SU-DHL-6 (cell line): ENCODE data around the gene LRRTM4.

ENCODE experiments used
- H2AFZ ChIP-seq: fragments of 200-600 bp; sonication (generic); 2 replicates; pipeline ENCODE4 v1.6.1; 2014; ENCODE audit warnings: low read depth, mild to moderate bottlenecking, moderate library complexity, mixed read lengths, antibody characterized with exemption, low read length; ENCODE audit not compliant: severe bottlenecking
- H3F3A ChIP-seq: fragments of 200-600 bp; shearing (Covaris generic); 2 replicates; pipeline ENCODE4 v1.6.0; 2016; ENCODE audit warnings: antibody characterized with exemption, mild to moderate bottlenecking; ENCODE audit not compliant: insufficient read depth
- H3K27ac ChIP-seq: fragments of 200-600 bp; sonication (generic); 2 replicates; pipeline ENCODE4 v1.5.1; 2016; ENCODE audit warnings: low read depth, mild to moderate bottlenecking, low read length, moderate library complexity, mixed read lengths
- H3K27me3 ChIP-seq: fragments of 200-600 bp; sonication (generic), shearing (Covaris generic); 2 replicates; pipeline ENCODE4 v1.6.0; 2014; ENCODE audit warnings: mild to moderate bottlenecking, low read length
- H3K36me3 ChIP-seq: fragments of 200-600 bp; sonication (generic); 2 replicates; pipeline ENCODE4 v1.6.1; 2014; ENCODE audit warnings: mild to moderate bottlenecking, low read length, mixed read lengths
- H3K4me2 ChIP-seq: fragments of 300-600, 200-600 bp; shearing (Covaris generic), sonication (generic); 2 replicates; pipeline ENCODE4 v1.6.0; 2014; ENCODE audit warnings: low read length, low read depth, mild to moderate bottlenecking; ENCODE audit not compliant: poor library complexity, severe bottlenecking
- H3K4me3 ChIP-seq: fragments of 200-600 bp; sonication (generic); 2 replicates; pipeline ENCODE4 v1.5.1; 2014; ENCODE audit warnings: antibody characterized with exemption, low read length, mild to moderate bottlenecking, mixed read lengths; ENCODE audit not compliant: insufficient read depth, poor library complexity, severe bottlenecking
- H3K79me2 ChIP-seq: fragments of 200-600 bp; sonication (generic); 2 replicates; pipeline ENCODE4 v1.6.1; 2014; ENCODE audit warnings: mild to moderate bottlenecking, low read length, moderate library complexity; ENCODE audit not compliant: insufficient read depth
- H3K9ac ChIP-seq: fragments of 200-600 bp; sonication (generic); 2 replicates; pipeline ENCODE4 v1.7.0; 2014; ENCODE audit warnings: mild to moderate bottlenecking, low read length
- H3K9me2 ChIP-seq: fragments of 200-600 bp; sonication (generic); replicated peaks from 2 replicates; pipeline ENCODE4 v1.6.1; 2014; ENCODE audit warnings: low read length; ENCODE audit not compliant: insufficient read depth
- H3K9me3 ChIP-seq: fragments of 200-600 bp; sonication (generic); 2 replicates; pipeline ENCODE4 v1.6.1; 2014; ENCODE audit warnings: low read length, mixed read lengths; ENCODE audit not compliant: insufficient read depth
- H4K20me1 ChIP-seq: fragments of 200-600 bp; sonication (generic); 2 replicates; pipeline ENCODE4 v1.6.1; 2014; ENCODE audit warnings: low read depth, mild to moderate bottlenecking, antibody characterized with exemption, low read length, moderate library complexity, mixed read lengths
- EZH2phosphoT487 ChIP-seq: fragments of 200-600 bp; sonication (generic), shearing (Covaris generic); conservative IDR thresholded peaks from 2 replicates; pipeline ENCODE4 v1.6.1; 2018; ENCODE audit warnings: mild to moderate bottlenecking, antibody characterized with exemption, low read length, moderate library complexity, mixed read lengths
- TF ChIP-seq, protein P1 (sequence below): fragments of 200-600 bp; sonication (generic); IDR thresholded peaks from one replicate; pipeline ENCODE4 v1.5.1; 2017; ENCODE audit warnings: antibody characterized with exemption, mild to moderate bottlenecking, low read length, moderate library complexity; ENCODE audit not compliant: insufficient read depth, poor library complexity, severe bottlenecking

Gene LRRTM4

DNA sequence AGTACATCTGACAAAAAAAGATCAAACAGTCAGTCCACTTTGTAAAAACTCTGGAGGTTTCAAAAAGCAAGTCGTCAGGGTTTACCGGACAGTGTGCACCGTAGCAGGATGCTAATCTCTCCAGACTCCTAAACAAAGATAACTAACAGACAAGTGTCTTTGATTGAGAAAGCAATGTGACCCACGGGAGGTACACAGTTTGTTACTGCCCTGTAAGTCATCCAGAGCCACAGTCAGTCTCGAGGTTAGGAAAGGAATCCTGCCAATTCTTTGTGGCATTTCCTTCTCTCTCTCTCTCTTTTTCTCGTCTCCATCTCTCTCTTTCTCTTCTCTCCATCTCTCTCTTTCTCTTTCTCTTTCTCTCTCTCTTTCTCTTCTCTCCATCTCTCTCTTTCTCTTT lies 42.8 kb downstream of the LRRTM4 start:
- Histone ChIP-seq H3K36me3 (no peaks in the 10 kb centered on the region), H2AFZ (no peak overlapping the region), H3K4me3 (no peak overlapping the region), H4K20me1 (no peaks in the 10 kb centered on the region), H3K27me3 (no peaks in the 10 kb centered on the region), H3K27ac (no peak overlapping the region), H3F3A (no peaks in the 10 kb centered on the region), H3K9me3 (peaks cover 2% of the 10 kb centered on the region; the same call in 1 of the 2 replicates), H3K9ac (no peak overlapping the region), H3K4me2 (no peak overlapping the region), H3K79me2 (no peaks in the 10 kb centered on the region), H3K9me2 (no peaks in the 10 kb centered on the region)
- TF ChIP-seq EZH2phosphoT487 = no peak
- TF ChIP-seq, protein P1, sequence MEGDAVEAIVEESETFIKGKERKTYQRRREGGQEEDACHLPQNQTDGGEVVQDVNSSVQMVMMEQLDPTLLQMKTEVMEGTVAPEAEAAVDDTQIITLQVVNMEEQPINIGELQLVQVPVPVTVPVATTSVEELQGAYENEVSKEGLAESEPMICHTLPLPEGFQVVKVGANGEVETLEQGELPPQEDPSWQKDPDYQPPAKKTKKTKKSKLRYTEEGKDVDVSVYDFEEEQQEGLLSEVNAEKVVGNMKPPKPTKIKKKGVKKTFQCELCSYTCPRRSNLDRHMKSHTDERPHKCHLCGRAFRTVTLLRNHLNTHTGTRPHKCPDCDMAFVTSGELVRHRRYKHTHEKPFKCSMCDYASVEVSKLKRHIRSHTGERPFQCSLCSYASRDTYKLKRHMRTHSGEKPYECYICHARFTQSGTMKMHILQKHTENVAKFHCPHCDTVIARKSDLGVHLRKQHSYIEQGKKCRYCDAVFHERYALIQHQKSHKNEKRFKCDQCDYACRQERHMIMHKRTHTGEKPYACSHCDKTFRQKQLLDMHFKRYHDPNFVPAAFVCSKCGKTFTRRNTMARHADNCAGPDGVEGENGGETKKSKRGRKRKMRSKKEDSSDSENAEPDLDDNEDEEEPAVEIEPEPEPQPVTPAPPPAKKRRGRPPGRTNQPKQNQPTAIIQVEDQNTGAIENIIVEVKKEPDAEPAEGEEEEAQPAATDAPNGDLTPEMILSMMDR = no peak

- TF ChIP-seq, protein P1 = no peak
- no peak for TF ChIP-seq EZH2phosphoT487
- Histone ChIP-seq H2AFZ (no peak overlapping the region), H3K27ac (no peak overlapping the region), H3K4me2 (no peak overlapping the region), H3K9me3 (no peaks in the 10 kb centered on the region), H3K4me3 (no peak overlapping the region), H3F3A (no peaks in the 10 kb centered on the region), H3K79me2 (no peaks in the 10 kb centered on the region), H3K9ac (no peak overlapping the region), H3K9me2 (no peaks in the 10 kb centered on the region), H4K20me1 (no peaks in the 10 kb centered on the region), H3K36me3 (no peaks in the 10 kb centered on the region), H3K27me3 (no peaks in the 10 kb centered on the region)
These were observed 52.1 kb downstream of the LRRTM4 start for GRCh38 chr2:77470096-77470495.

DNA sequence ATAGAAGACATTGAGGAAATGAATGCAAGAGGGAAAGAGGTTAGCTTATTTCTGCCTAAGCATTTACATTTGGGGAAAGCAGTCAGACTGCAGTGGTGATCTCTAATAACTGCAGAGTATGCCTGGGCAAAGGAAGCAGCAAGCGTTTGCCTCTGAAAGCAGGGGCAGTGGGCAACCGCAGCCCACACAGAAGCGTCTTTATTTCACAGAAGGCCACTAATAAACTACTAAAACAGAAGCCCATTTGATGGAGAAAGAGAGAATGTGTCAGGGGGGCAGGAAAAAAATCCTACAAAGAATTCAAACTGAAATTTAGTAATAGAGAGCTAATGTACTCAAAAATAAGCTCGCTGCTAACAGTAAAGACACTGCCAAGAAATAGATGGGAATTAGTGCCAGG lies 53.1 kb downstream of the LRRTM4 start:
- Histone ChIP-seq H4K20me1 (no peaks in the 10 kb centered on the region), H3K4me3 (no peak overlapping the region), H3K27ac (no peak overlapping the region), H3K27me3 (no peaks in the 10 kb centered on the region), H3K9me2 (no peaks in the 10 kb centered on the region), H3K9ac (no peak overlapping the region), H3K36me3 (no peaks in the 10 kb centered on the region), H2AFZ (no peak overlapping the region), H3K79me2 (no peaks in the 10 kb centered on the region), H3K9me3 (no peaks in the 10 kb centered on the region), H3F3A (no peaks in the 10 kb centered on the region), H3K4me2 (no peak overlapping the region)
- TF ChIP-seq, protein P1 = no peak
- no peak for TF ChIP-seq EZH2phosphoT487
